Sigmoid colon (tissue), 7 donors: ENCODE measurements around the gene OR5H6. TPM values are rescaled to one million over a fixed set of nuclear protein-coding genes. Genes with fewer than 3 reads are reported as not detected.

ENCODE experiments used
- DNase-seq: peaks from one replicate; pipeline ENCODE4 v3.0.0-alpha.2; 2019
- H3K27ac ChIP-seq, 4 donors: fragments of 200-600 bp; sonication (generic); one replicate each; pipeline ENCODE4 v1.5.1; 2016 to 2019; ENCODE audit warnings: mild to moderate bottlenecking in 1 of 4
- H3K27me3 ChIP-seq, 3 donors: fragments of 200-600 bp; sonication (generic); one replicate each; pipeline ENCODE4 v1.5.1; 2019; ENCODE audit warnings: mild to moderate bottlenecking in 1 of 3
- H3K36me3 ChIP-seq, 4 donors: fragments of 200-600 bp; sonication (generic); one replicate each; pipeline ENCODE4 v1.5.1; 2016 to 2019
- H3K4me1 ChIP-seq, 4 donors: fragments of 200-600 bp; sonication (generic); one replicate each; pipeline ENCODE4 v1.5.1; 2017 to 2019
- H3K4me3 ChIP-seq, 4 donors: fragments of 200-600 bp; sonication (generic); one replicate each; pipeline ENCODE4 v1.5.1; 2017 to 2019; ENCODE audit warnings: mild to moderate bottlenecking in 2 of 4, moderate library complexity in 1 of 4
- H3K9me3 ChIP-seq, 4 donors: fragments of 200-600 bp in 3 of 4; sonication (generic) in 3 of 4; one replicate each; pipeline versions ENCODE4 v1.5.1 to v1.6.1; 2013 to 2019
- EP300 ChIP-seq, 4 donors: sonication (generic); formaldehyde crosslinking; IDR thresholded peaks; one replicate each; pipeline ENCODE4 v1.6.1; 2017; ENCODE audit warnings: antibody characterized with exemption in 4 of 4
- POLR2A ChIP-seq, 2 donors: fragments of 450-650 bp; IDR thresholded peaks; one replicate each; pipeline ENCODE4 v1.6.1; 2016; ENCODE audit warnings: antibody characterized with exemption in 2 of 2, mild to moderate bottlenecking in 2 of 2, moderate library complexity in 2 of 2
- POLR2AphosphoS5 ChIP-seq, 4 donors: sonication (generic); formaldehyde crosslinking; IDR thresholded peaks; one replicate each; pipeline ENCODE4 v1.6.1; 2017; ENCODE audit warnings: antibody characterized with exemption in 4 of 4
- WGBS, 2 donors: extraction: QIAGEN DNeasy Blood & Tissue Kit; methylation state at CpG; one replicate each; pipeline ENCODE4 v1.1.7; 2013; 5-methylcytosine and 5-hydroxymethylcytosine counted together
- intact Hi-C: fragments of 100-400 bp; cut with DNase I; formaldehyde crosslinking; loops from one replicate; pipeline ENCODE4 v1.15.1; 2023
- polyA plus RNA-seq, 3 donors: library from polyadenylated mRNA; stranded (reverse); fragments of 200-250 nt; gene quantifications; one replicate each; pipeline ENCODE4 v1.2.3, GENCODE V29; 2013
- total RNA-seq, 4 donors: library from RNA; depleted of rRNA; stranded (reverse); fragments of >200 nt; gene quantifications; one replicate each; pipeline ENCODE4 v1.1.0, GENCODE V29; 2016
- TF ChIP-seq, protein P1 (sequence below), 4 experiments: fragments of 450-650 bp in 3 of 4; fragments of 200-600 bp in 1 of 4; IDR thresholded peaks; one replicate each; pipeline ENCODE4 v1.5.1; 2016 to 2019; ENCODE audit warnings: antibody characterized with exemption in 4 of 4, mild to moderate bottlenecking in 3 of 4, moderate library complexity in 2 of 4
- donor health status: healthy with polysubstance abuse.
- donor health status: Bipolar disorder and iron deficiency.
- donor health status: healthy.

OR5H6 gene
- total and polyA plus RNA-seq, 7 donors, result not detected

GRCh38 chr3:98282205-98282604 is 18.2 kb downstream of the OR5H6 start, which contains the start of gene OR5H2:
OR5H2 (plus strand) TSS chr3:98282505; CDS start chr3:98282903, 398 bp downstream.
- no peak for DNase-seq
- TF ChIP-seq EP300 (IDR thresholded peaks at IDR 0.05) (no peak), POLR2A (IDR thresholded peaks at IDR 0.05) (no peak), POLR2AphosphoS5 (IDR thresholded peaks at IDR 0.05) (no peak)
- TF ChIP-seq, protein P1, sequence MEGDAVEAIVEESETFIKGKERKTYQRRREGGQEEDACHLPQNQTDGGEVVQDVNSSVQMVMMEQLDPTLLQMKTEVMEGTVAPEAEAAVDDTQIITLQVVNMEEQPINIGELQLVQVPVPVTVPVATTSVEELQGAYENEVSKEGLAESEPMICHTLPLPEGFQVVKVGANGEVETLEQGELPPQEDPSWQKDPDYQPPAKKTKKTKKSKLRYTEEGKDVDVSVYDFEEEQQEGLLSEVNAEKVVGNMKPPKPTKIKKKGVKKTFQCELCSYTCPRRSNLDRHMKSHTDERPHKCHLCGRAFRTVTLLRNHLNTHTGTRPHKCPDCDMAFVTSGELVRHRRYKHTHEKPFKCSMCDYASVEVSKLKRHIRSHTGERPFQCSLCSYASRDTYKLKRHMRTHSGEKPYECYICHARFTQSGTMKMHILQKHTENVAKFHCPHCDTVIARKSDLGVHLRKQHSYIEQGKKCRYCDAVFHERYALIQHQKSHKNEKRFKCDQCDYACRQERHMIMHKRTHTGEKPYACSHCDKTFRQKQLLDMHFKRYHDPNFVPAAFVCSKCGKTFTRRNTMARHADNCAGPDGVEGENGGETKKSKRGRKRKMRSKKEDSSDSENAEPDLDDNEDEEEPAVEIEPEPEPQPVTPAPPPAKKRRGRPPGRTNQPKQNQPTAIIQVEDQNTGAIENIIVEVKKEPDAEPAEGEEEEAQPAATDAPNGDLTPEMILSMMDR (IDR thresholded peaks at IDR 0.05), result no peak
- Histone ChIP-seq H3K4me1 (no peaks in the 10 kb centered on the region), H3K4me3 (no peak within 1 kb of the TSS), H3K27me3 (no peaks in the 10 kb centered on the region), H3K27ac (no peak within 1 kb of the TSS), H3K9me3 (no peaks in the 10 kb centered on the region), H3K36me3 (no peaks in the 10 kb centered on the region)
- WGBS, 2 donors, result 52 to 70% methylated on average over 2 of the region's 2 CpGs
- intact Hi-C loops, result no loop called here

DNA sequence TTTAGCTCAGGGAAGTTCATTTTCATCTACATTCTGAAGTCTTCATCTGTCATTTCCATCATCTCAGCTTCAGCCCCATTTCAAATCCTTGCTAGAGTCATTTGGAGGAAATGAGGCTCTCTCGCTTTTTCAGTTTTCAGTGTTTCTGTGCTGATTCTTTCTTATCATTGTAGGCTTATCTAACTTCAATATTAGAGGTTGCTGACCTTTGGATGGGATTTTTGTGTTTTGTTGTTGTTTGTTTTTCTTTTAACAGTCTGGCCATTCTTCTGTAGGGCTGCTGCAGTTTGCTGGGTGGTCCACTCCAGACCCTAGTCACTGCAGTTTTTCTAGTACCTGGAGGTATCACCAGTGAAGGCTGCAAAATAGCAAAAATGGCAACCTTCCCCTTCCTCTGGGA is 26.9 kb downstream of the OR5H6 start:
- Histone ChIP-seq H3K27me3 (no peaks in the 10 kb centered on the region), H3K9me3 (no peaks in the 10 kb centered on the region), H3K4me1 (no peaks in the 10 kb centered on the region), H3K36me3 (no peaks in the 10 kb centered on the region), H3K4me3 (no peak overlapping the region), H3K27ac (no peak overlapping the region)
- TF ChIP-seq EP300 (IDR thresholded peaks at IDR 0.05) (no peak), POLR2A (IDR thresholded peaks at IDR 0.05) (no peak), POLR2AphosphoS5 (IDR thresholded peaks at IDR 0.05) (no peak)
- TF ChIP-seq, protein P1 (IDR thresholded peaks at IDR 0.05), result no peak
- intact Hi-C loops, result no loop called here
- WGBS, 2 donors, result 33 to 74% methylated on average over 1 of the region's 1 CpG
- no peak for DNase-seq

DNA sequence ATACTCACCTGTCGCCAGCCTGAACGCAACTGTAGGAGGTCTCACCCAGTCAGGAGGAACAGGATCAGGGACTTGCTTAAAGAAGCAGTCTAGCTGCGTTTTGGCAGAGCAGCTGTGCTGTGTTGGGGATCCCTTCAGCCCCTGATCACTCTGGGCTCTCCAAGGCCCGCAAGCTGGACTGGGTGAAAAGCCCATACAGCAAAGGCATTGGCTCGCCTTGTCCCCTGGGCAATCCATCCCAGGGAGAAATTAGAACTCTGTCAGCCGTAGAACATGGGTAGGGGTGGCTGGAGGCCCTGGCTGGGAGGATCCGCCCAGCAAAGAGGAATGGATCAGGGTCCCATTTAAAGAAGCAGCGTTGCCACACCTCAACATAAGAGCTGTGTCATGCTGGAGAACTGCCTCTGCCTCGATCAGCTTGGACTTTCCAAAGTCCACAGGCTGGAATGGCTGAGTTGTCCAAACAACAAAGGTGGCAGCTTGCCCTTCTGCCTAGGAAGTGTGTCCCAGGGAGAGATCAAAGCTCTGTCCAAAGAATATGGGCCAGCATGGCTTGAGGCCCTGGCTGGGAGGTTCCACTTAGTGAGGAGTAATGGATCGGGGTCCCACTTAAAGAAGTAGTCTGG is 27.4 kb downstream of the OR5H6 start:
- TF ChIP-seq EP300 (IDR thresholded peaks at IDR 0.05), result no peak
- no peak for TF ChIP-seq POLR2AphosphoS5 (IDR thresholded peaks at IDR 0.05)
- TF ChIP-seq, protein P1 (IDR thresholded peaks at IDR 0.05), result no peak
- TF ChIP-seq POLR2A (IDR thresholded peaks at IDR 0.05), result no peak

More for the DNA sequence above, 27.4 kb downstream of the OR5H6 start:
- intact Hi-C loops, result no loop called here
- Histone ChIP-seq H3K27me3 (no peaks in the 10 kb centered on the region), H3K4me3 (no peak overlapping the region), H3K9me3 (no peaks in the 10 kb centered on the region), H3K27ac (no peak overlapping the region), H3K4me1 (no peaks in the 10 kb centered on the region), H3K36me3 (no peaks in the 10 kb centered on the region)
- DNase-seq, result no peak
- 77% methylated on average over 10 of the region's 10 CpGs for WGBS, 2 donors

Other genes starting within 250 kb of the OR5H6 start
- gene GABRR3, start 228.9 kb upstream of the OR5H6 start, total RNA-seq, result not detected
- gene GABRR3, start 228.9 kb upstream of the OR5H6 start, polyA plus RNA-seq, result not detected
- gene OR5AC2, start 177.1 kb upstream of the OR5H6 start, total RNA-seq, result not detected
- gene OR5AC2, start 177.1 kb upstream of the OR5H6 start, polyA plus RNA-seq, result not detected
- not detected for gene OR5H1, start 133.5 kb upstream of the OR5H6 start, total RNA-seq
- not detected for gene OR5H1, start 133.5 kb upstream of the OR5H6 start, polyA plus RNA-seq
- not detected for gene OR5H14, start 116.8 kb upstream of the OR5H6 start, total RNA-seq
- gene OR5H14, start 116.8 kb upstream of the OR5H6 start, polyA plus RNA-seq, result not detected
- gene OR5H15, start 97.5 kb upstream of the OR5H6 start, total RNA-seq, result not detected
- gene OR5H15, start 97.5 kb upstream of the OR5H6 start, polyA plus RNA-seq, result not detected
- gene OR5H2, start 18.3 kb downstream of the OR5H6 start, total RNA-seq, result not detected
- gene OR5H2, start 18.3 kb downstream of the OR5H6 start, polyA plus RNA-seq, result not detected
- not detected for gene OR5K4, start 89.6 kb downstream of the OR5H6 start, total RNA-seq
- not detected for gene OR5K4, start 89.6 kb downstream of the OR5H6 start, polyA plus RNA-seq
- not detected for gene OR5K3, start 126.4 kb downstream of the OR5H6 start, total RNA-seq
- not detected for gene OR5K3, start 126.4 kb downstream of the OR5H6 start, polyA plus RNA-seq
- gene OR5K1, start 199.0 kb downstream of the OR5H6 start, total RNA-seq, result not detected
- not detected for gene OR5K1, start 199.0 kb downstream of the OR5H6 start, polyA plus RNA-seq
- gene OR5K2, start 233.4 kb downstream of the OR5H6 start, total RNA-seq, result not detected
- gene OR5K2, start 233.4 kb downstream of the OR5H6 start, polyA plus RNA-seq, result not detected